PC-9 (cell line): Measurements from ENCODE around the gene ZNF236. TPM values are rescaled to one million over a fixed set of nuclear protein-coding genes. Genes with fewer than 3 reads are reported as not detected.
A peak's percentile ranks its signal among the peaks of the same experiment; 100 is the strongest.

ENCODE experiments used
- BruUV-seq: library from RNA; stranded (reverse); fragments of 400-500 nt; replicated peaks from 2 replicates; lab custom pipeline; 2021; lab: Mats Ljungman, UMichigan
- CTCF ChIA-PET: fragments of 300-600 bp; sonication (Branson Sonifier 250); formaldehyde crosslinking; loops from one replicate; lab custom pipeline; 2022; ENCODE audit warnings: antibody characterized with exemption; lab: Charles Lee
- POLR2A ChIA-PET: fragments of 300-600 bp; sonication (Branson Sonifier 250); formaldehyde crosslinking; loops from one replicate; lab custom pipeline; 2022; ENCODE audit warnings: antibody characterized with exemption; ENCODE audit not compliant: unreplicated experiment; lab: Charles Lee
- DNase-seq, 2 experiments: peaks; one replicate each; pipeline versions ENCODE4 v3.0.0 to v3.0.0-alpha.2; 2015 to 2022; ENCODE audit warnings: mixed read lengths in 1 of 2
- H2AFZ ChIP-seq: fragments of 200-600 bp; sonication (generic); 2 replicates; pipeline ENCODE4 v1.8.1; 2017; ENCODE audit warnings: antibody characterized with exemption
- H3F3A ChIP-seq: fragments of 200-600 bp; sonication (generic); 2 replicates; pipeline ENCODE4 v1.8.1; 2017; ENCODE audit warnings: antibody characterized with exemption, mild to moderate bottlenecking, low read depth; ENCODE audit not compliant: insufficient read depth
- H3K27ac ChIP-seq: fragments of 200-600 bp; sonication (generic); 2 replicates; pipeline ENCODE4 v1.6.1; 2016; ENCODE audit warnings: mixed run types
- H3K27me3 ChIP-seq: fragments of 200-600 bp; sonication (generic); 2 replicates; pipeline ENCODE4 v1.6.1; 2016; ENCODE audit warnings: low read depth, mixed run types; ENCODE audit not compliant: insufficient read depth
- H3K36me3 ChIP-seq: fragments of 200-600 bp; sonication (generic); 2 replicates; pipeline ENCODE4 v1.6.1; 2016; ENCODE audit warnings: low read depth, mixed run types
- H3K4me1 ChIP-seq: fragments of 200-600 bp; sonication (generic); replicated peaks from 2 replicates; pipeline ENCODE4 v1.6.1; 2016; ENCODE audit warnings: mixed run types; ENCODE audit not compliant: insufficient read depth
- H3K4me2 ChIP-seq: fragments of 200-600 bp; sonication (generic); 2 replicates; pipeline ENCODE4 v1.6.1; 2017; ENCODE audit warnings: mixed run types
- H3K4me3 ChIP-seq: fragments of 200-600 bp; sonication (generic); 2 replicates; pipeline ENCODE4 v1.6.1; 2016; ENCODE audit warnings: mixed run types
- H3K79me2 ChIP-seq: fragments of 200-600 bp; sonication (generic); 2 replicates; pipeline ENCODE4 v1.6.1; 2017; ENCODE audit warnings: low read depth, mixed run types
- H3K9me2 ChIP-seq: fragments of 200-600 bp; sonication (generic); 2 replicates; pipeline ENCODE4 v1.8.1; 2017; ENCODE audit warnings: mild to moderate bottlenecking; ENCODE audit not compliant: insufficient read depth
- H3K9me3 ChIP-seq: fragments of 200-600 bp; sonication (generic); 2 replicates; pipeline ENCODE4 v1.8.1; 2016; ENCODE audit warnings: low read depth; ENCODE audit not compliant: insufficient read depth
- H4K20me1 ChIP-seq: fragments of 200-600 bp; sonication (generic); 2 replicates; pipeline ENCODE4 v1.8.1; 2017; ENCODE audit not compliant: insufficient read depth
- EZH2 ChIP-seq: fragments of 200-600 bp; sonication (generic); IDR thresholded peaks from 2 replicates; pipeline ENCODE4 v1.8.0; 2017; ENCODE audit warnings: antibody characterized with exemption, low read depth
- intact Hi-C: fragments of 100-400 bp; cut with micrococcal nuclease; formaldehyde crosslinking; loops from one replicate; pipeline ENCODE4 v1.10.0; 2022; ENCODE audit not compliant: unreplicated experiment
- total RNA-seq: library from RNA; stranded (reverse); gene quantifications from 2 replicates; pipeline ENCODE4 v1.2.3, GENCODE V29; 2021
- TF ChIP-seq, protein P1 (sequence below): fragments of 200-600 bp; sonication (generic); conservative IDR thresholded peaks from 2 replicates; pipeline ENCODE4 v1.6.1; 2017; ENCODE audit warnings: mixed run types, antibody characterized with exemption, mild to moderate bottlenecking, moderate library complexity

The ZNF236 gene
- total RNA-seq, 1 experiment from 2014 or later = 10.8 TPM

GRCh38 chr18:76791106-76791505 lies 31.3 kb upstream of the ZNF236 start:
- no peak overlapping the region for H2AFZ ChIP-seq
- H3K36me3 ChIP-seq = no peaks in the 10 kb centered on the region
- CTCF ChIA-PET = no interaction called here
- intact Hi-C loops = no loop called here
- no TSS peak for BruUV-seq
- H3K9me3 ChIP-seq = no peaks in the 10 kb centered on the region
- no peaks in the 10 kb centered on the region for H3K79me2 ChIP-seq
- no peak overlapping the region for H3K27ac ChIP-seq
- H3K4me2 ChIP-seq = peak overlapping the region; percentile 16; the same call in 1 of the 2 replicates
- no peak for DNase-seq
- POLR2A ChIA-PET = no interaction called here
- TF ChIP-seq, protein P1, sequence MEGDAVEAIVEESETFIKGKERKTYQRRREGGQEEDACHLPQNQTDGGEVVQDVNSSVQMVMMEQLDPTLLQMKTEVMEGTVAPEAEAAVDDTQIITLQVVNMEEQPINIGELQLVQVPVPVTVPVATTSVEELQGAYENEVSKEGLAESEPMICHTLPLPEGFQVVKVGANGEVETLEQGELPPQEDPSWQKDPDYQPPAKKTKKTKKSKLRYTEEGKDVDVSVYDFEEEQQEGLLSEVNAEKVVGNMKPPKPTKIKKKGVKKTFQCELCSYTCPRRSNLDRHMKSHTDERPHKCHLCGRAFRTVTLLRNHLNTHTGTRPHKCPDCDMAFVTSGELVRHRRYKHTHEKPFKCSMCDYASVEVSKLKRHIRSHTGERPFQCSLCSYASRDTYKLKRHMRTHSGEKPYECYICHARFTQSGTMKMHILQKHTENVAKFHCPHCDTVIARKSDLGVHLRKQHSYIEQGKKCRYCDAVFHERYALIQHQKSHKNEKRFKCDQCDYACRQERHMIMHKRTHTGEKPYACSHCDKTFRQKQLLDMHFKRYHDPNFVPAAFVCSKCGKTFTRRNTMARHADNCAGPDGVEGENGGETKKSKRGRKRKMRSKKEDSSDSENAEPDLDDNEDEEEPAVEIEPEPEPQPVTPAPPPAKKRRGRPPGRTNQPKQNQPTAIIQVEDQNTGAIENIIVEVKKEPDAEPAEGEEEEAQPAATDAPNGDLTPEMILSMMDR = no peak
- no peak for TF ChIP-seq EZH2
- H3K27me3 ChIP-seq = peaks cover 83% of the 10 kb centered on the region
- H3K4me3 ChIP-seq = no peak overlapping the region
- no peaks in the 10 kb centered on the region for H3K4me1 ChIP-seq
- H4K20me1 ChIP-seq = no peaks in the 10 kb centered on the region
- H3K9me2 ChIP-seq = no peaks in the 10 kb centered on the region
- H3F3A ChIP-seq = no peaks in the 10 kb centered on the region

GRCh38 chr18:76791642-76792041 lies 30.7 kb upstream of the ZNF236 start:
- H3K79me2 ChIP-seq = no peaks in the 10 kb centered on the region
- no peak for DNase-seq
- H3K36me3 ChIP-seq = no peaks in the 10 kb centered on the region
- ChIA-PET CTCF (no interaction called here), POLR2A (no interaction called here)
- H3K27me3 ChIP-seq = peaks cover 80% of the 10 kb centered on the region
- H2AFZ ChIP-seq = no peak overlapping the region
- no TSS peak for BruUV-seq
- no peak overlapping the region for H3K4me2 ChIP-seq
- no peaks in the 10 kb centered on the region for H3K4me1 ChIP-seq
- no peaks in the 10 kb centered on the region for H3F3A ChIP-seq
- H3K4me3 ChIP-seq = no peak overlapping the region
- intact Hi-C loops = no loop called here
- H4K20me1 ChIP-seq = no peaks in the 10 kb centered on the region
- no peak overlapping the region for H3K27ac ChIP-seq
- no peaks in the 10 kb centered on the region for H3K9me3 ChIP-seq
- no peaks in the 10 kb centered on the region for H3K9me2 ChIP-seq
- no peak for TF ChIP-seq EZH2
- TF ChIP-seq, protein P1 = no peak

GRCh38 chr18:76794326-76794725 lies 28.0 kb upstream of the ZNF236 start:
- Histone ChIP-seq H3K4me1 (no peaks in the 10 kb centered on the region), H3K36me3 (no peaks in the 10 kb centered on the region), H2AFZ (no peak overlapping the region), H3K4me2 (no peak overlapping the region), H3F3A (no peaks in the 10 kb centered on the region), H3K4me3 (no peak overlapping the region), H4K20me1 (no peaks in the 10 kb centered on the region), H3K79me2 (no peaks in the 10 kb centered on the region), H3K9me3 (no peaks in the 10 kb centered on the region), H3K27me3 (peaks cover 66% of the 10 kb centered on the region), H3K27ac (no peak overlapping the region), H3K9me2 (no peaks in the 10 kb centered on the region)
- CTCF ChIA-PET = no interaction called here
- no TSS peak for BruUV-seq
- TF ChIP-seq, protein P1 = no peak
- POLR2A ChIA-PET = no interaction called here
- intact Hi-C loops = no loop called here
- no peak for DNase-seq
